Endothelial cell of umbilical vein (primary cell): ENCODE data around the gene SEPTIN5. TPM values are rescaled to one million over a fixed set of nuclear protein-coding genes. Genes with fewer than 3 reads are reported as not detected.

Source experiments
- BruUV-seq: library from RNA; stranded (reverse); fragments of 400-500 nt; replicated peaks from 2 replicates; lab custom pipeline; 2021; lab: Mats Ljungman, UMichigan
- CTCF ChIA-PET: fragments of 300-600, 350-600 bp; sonication (Branson Sonifier 250); formaldehyde crosslinking; loops from one replicate; lab custom pipeline; 2021; ENCODE audit warnings: antibody characterized with exemption, inconsistent platforms; lab: Charles Lee
- POLR2A ChIA-PET: fragments of 300-600, 350-600 bp; sonication (Branson Sonifier 250); formaldehyde crosslinking; loops from one replicate; lab custom pipeline; 2021; ENCODE audit warnings: antibody characterized with exemption, inconsistent platforms; lab: Charles Lee
- DNase-seq: peaks from one replicate; pipeline ENCODE4 v3.0.0-alpha.2; 2011; ENCODE audit warnings: low read depth, low spot score
- FAIRE-seq: peaks from 2 replicates; lab custom pipeline; 2011; peaks lifted over from hg19 to GRCh38; lab: Jason Lieb, UNC
- H2AFZ ChIP-seq: 2 replicates; pipeline ENCODE4 v1.6.0; 2012; ENCODE audit warnings: low read depth, low read length, control low read depth, inconsistent platforms
- H3K27ac ChIP-seq: 2 replicates; pipeline ENCODE4 v1.5.1; 2011; ENCODE audit warnings: low read depth, mild to moderate bottlenecking, control low read depth, low read length, moderate library complexity; ENCODE audit not compliant: insufficient read depth
- H3K27me3 ChIP-seq, 2 experiments: 2 replicates each; pipeline versions ENCODE4 v1.6.0 to v1.6.1; 2011; ENCODE audit warnings: low read length in 2 of 2, mixed read lengths in 1 of 2; ENCODE audit not compliant: control insufficient read depth in 2 of 2, insufficient read depth in 2 of 2
- H3K36me3 ChIP-seq, 2 experiments: 2 replicates in 1 of 2; 3 replicates in 1 of 2; pipeline ENCODE4 v1.5.1; 2011; ENCODE audit warnings: low read length in 2 of 2, mild to moderate bottlenecking in 1 of 2, moderate library complexity in 1 of 2; ENCODE audit not compliant: control insufficient read depth in 2 of 2, insufficient read depth in 2 of 2; ENCODE audit errors: extremely low read depth in 1 of 2
- H3K4me1 ChIP-seq: 3 replicates; pipeline ENCODE4 v1.5.1; 2011; ENCODE audit warnings: mild to moderate bottlenecking, low read length; ENCODE audit not compliant: control insufficient read depth, insufficient read depth; ENCODE audit errors: extremely low read depth
- H3K4me2 ChIP-seq: 2 replicates; pipeline ENCODE4 v1.6.1; 2011; ENCODE audit warnings: low read length, control low read depth, mixed read lengths; ENCODE audit not compliant: insufficient read depth
- H3K4me3 ChIP-seq, 3 experiments: fragments of 200-600 bp in 1 of 3; sonication (generic), shearing (Covaris generic) in 1 of 3; replicated peaks in 1 of 3; 2 replicates each; pipeline ENCODE4 v1.5.1; 2011 to 2016; ENCODE audit warnings: control low read depth in 3 of 3, low read length in 3 of 3, mild to moderate bottlenecking in 2 of 3, inconsistent platforms in 1 of 3, low read depth in 1 of 3, moderate library complexity in 1 of 3; ENCODE audit not compliant: insufficient read depth in 1 of 3
- H3K79me2 ChIP-seq: 2 replicates; pipeline ENCODE4 v1.6.0; 2012; ENCODE audit warnings: low read length, inconsistent platforms; ENCODE audit not compliant: control insufficient read depth, insufficient read depth
- H3K9ac ChIP-seq: replicated peaks from 2 replicates; pipeline ENCODE3; 2011; ENCODE audit warnings: low read length, control low read depth; ENCODE audit not compliant: insufficient read depth; ENCODE audit errors: extremely low read depth
- H3K9me1 ChIP-seq: replicated peaks from 3 replicates; pipeline ENCODE4 v1.6.0; 2011; ENCODE audit warnings: mild to moderate bottlenecking, low read length; ENCODE audit not compliant: control insufficient read depth, insufficient read depth; ENCODE audit errors: extremely low read depth
- H3K9me3 ChIP-seq: replicated peaks from 2 replicates; pipeline ENCODE4 v1.5.1; 2012; ENCODE audit warnings: low read length, inconsistent platforms; ENCODE audit not compliant: control insufficient read depth, insufficient read depth
- H4K20me1 ChIP-seq: replicated peaks from 2 replicates; pipeline ENCODE3; 2011; ENCODE audit warnings: mild to moderate bottlenecking, low read length; ENCODE audit not compliant: control insufficient read depth, insufficient read depth; ENCODE audit errors: extremely low read depth
- CTCF ChIP-seq, 2 donors: IDR thresholded peaks; 1 replicate in 1 of 2; 2 replicates in 1 of 2; pipeline ENCODE4 v1.5.1; 2011; ENCODE audit warnings: low read length in 2 of 2, mild to moderate bottlenecking in 2 of 2, moderate library complexity in 2 of 2, control low read depth in 1 of 2, inconsistent platforms in 1 of 2, low read depth in 1 of 2; ENCODE audit not compliant: insufficient read depth in 1 of 2; ENCODE audit errors: extremely low read depth in 1 of 2
- FOS ChIP-seq: IDR thresholded peaks from 2 replicates; pipeline ENCODE4 v1.6.1; 2011; ENCODE audit warnings: mild to moderate bottlenecking, low read length, moderate library complexity, borderline replicate concordance; ENCODE audit not compliant: insufficient read depth
- GATA2 ChIP-seq: IDR thresholded peaks from 2 replicates; pipeline ENCODE4 v1.7.0; 2011; ENCODE audit warnings: low read depth, mild to moderate bottlenecking, moderate library complexity, mixed read lengths, low read length; ENCODE audit not compliant: insufficient read length, insufficient read depth
- MAX ChIP-seq: IDR thresholded peaks from 2 replicates; pipeline ENCODE4 v1.6.1; 2011; ENCODE audit not compliant: insufficient read depth, insufficient read length
- MYC ChIP-seq: IDR thresholded peaks from one replicate; pipeline ENCODE4 v1.6.1; 2011; ENCODE audit warnings: mild to moderate bottlenecking, low read depth, low read length
- dilution Hi-C: fragments of 300-500 bp; cut with MboI; formaldehyde crosslinking; loops from one replicate; pipeline ENCODE4 v1.15.0; 2019; ENCODE audit warnings: low sequenced_read_pairs; ENCODE audit not compliant: extremely low pct_ligation_motif_present
- intact Hi-C: fragments of 100-400 bp; cut with micrococcal nuclease; formaldehyde crosslinking; loops from one replicate; pipeline ENCODE4 v1.10.0; 2022
- polyA plus RNA-seq, 4 experiments: library from polyadenylated mRNA; depleted of rRNA in 3 of 4; stranded (reverse) in 3 of 4; unstranded in 1 of 4; fragments of >200 nt; gene quantifications; 2 replicates each; pipeline versions ENCODE4 v1.2.1 to v1.2.3, GENCODE V29; 2011 to 2012; ENCODE audit warnings: missing spikeins in 1 of 4
- total RNA-seq: library from RNA; stranded (reverse); gene quantifications from 2 replicates; pipeline ENCODE4 v1.2.3, GENCODE V29; 2021

SEPTIN5 gene
- total and polyA plus RNA-seq, 2 donors (not counting 3 experiments of a cell fraction or from before 2014, with no cell fraction given) = 31.1 to 35.8 TPM

- Histone ChIP-seq H3K9ac (no peak overlapping the region), H3K27me3 (peaks cover 19 to 22% of the 10 kb centered on the region in 2 experiments), H3K4me1 (peaks cover 9% of the 10 kb centered on the region), H3K9me3 (no peaks in the 10 kb centered on the region), H3K27ac (no peak overlapping the region), H3K36me3 (peaks cover 0 to 3% of the 10 kb centered on the region in 2 experiments), H4K20me1 (no peaks in the 10 kb centered on the region), H3K79me2 (peaks cover 31% of the 10 kb centered on the region), H3K4me3 (no peak overlapping the region), H3K9me1 (no peaks in the 10 kb centered on the region), H3K4me2 (no peak overlapping the region), H2AFZ (no peak overlapping the region)
- intact Hi-C loops = no loop called here
- CTCF ChIA-PET = interaction anchor here (0.7 to 4.1 kb wide), 5 partner anchors 9 to 198 kb away, joined by 3 to 15 read pairs (median 3); no protein-coding TSS in a partner anchor
- dilution Hi-C loops = no loop called here
- TF ChIP-seq MYC = no peak
- no TSS peak for BruUV-seq
- no peak for FAIRE-seq
- POLR2A ChIA-PET = no interaction called here
- DNase-seq = no peak
Observed at GRCh38 chr22:19764636-19765476, 50.6 kb downstream of the SEPTIN5 start.

GRCh38 chr22:19765477-19766239 lies 51.4 kb downstream of the SEPTIN5 start:
- H2AFZ ChIP-seq = no peak overlapping the region
- no peak overlapping the region for H3K27ac ChIP-seq
- DNase-seq (no peak), FAIRE-seq (no peak)
- no TSS peak for BruUV-seq
- H3K27me3 ChIP-seq = peaks cover 17 to 19% of the 10 kb centered on the region in 2 experiments
- no peak overlapping the region for H3K4me2 ChIP-seq
- intact Hi-C loops = no loop called here
- dilution Hi-C loops = no loop called here
- no peak for TF ChIP-seq CTCF (IDR thresholded peaks at IDR 0.05; ENCODE audit: extremely low read depth in 1 of 2, insufficient read depth in 1 of 2, low read depth in 1 of 2, low read length in 2 of 2)
- TF ChIP-seq FOS = no peak
- TF ChIP-seq GATA2 = no peak
- TF ChIP-seq MAX = no peak
- no peak overlapping the region for H3K9ac ChIP-seq
- peaks cover 0 to 3% of the 10 kb centered on the region in 2 experiments for H3K36me3 ChIP-seq
- POLR2A ChIA-PET = no interaction called here
- no peaks in the 10 kb centered on the region for H4K20me1 ChIP-seq
- no peak overlapping the region for H3K4me3 ChIP-seq
- peaks cover 5% of the 10 kb centered on the region for H3K4me1 ChIP-seq
- CTCF ChIA-PET = interaction anchor here (0.8 to 4.1 kb wide), 4 partner anchors 9 to 144 kb away, joined by 3 to 15 read pairs (median 4); no protein-coding TSS in a partner anchor
- peaks cover 31% of the 10 kb centered on the region for H3K79me2 ChIP-seq
- H3K9me1 ChIP-seq = no peaks in the 10 kb centered on the region
- no peaks in the 10 kb centered on the region for H3K9me3 ChIP-seq
